ENCODE measurements around the gene MAP10. TPM values are rescaled to one million over a fixed set of nuclear protein-coding genes. Genes with fewer than 3 reads are reported as not detected.

The MAP10 gene
- total RNA-seq, 1 experiment from 2014 or later, result 1.2 TPM

DNA sequence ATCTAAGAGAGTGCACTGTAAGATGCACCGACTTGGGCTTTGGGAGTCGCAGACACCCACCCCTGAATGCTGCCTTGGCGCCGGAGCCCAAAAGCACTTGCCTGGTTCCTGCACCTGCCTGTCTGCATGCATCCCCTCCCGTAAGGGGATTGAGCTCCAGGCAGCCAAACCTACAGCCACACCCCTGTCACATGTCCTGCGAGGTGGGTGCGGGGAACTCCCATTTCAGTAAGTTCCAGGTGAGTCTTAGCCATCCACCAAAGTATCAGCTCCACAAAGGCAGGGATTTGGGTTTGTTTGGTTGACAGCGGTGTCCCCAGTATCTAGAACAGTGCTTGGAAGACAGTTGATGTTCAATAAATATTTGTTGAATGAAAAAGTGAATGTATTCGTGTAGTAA is 31.5 kb upstream of the MAP10 start:
- Histone ChIP-seq H2BK120ac (ENCODE audit: low read depth, low read length, poor library complexity, severe bottlenecking) (no peak overlapping the region), H2BK15ac (ENCODE audit: low read depth, low read length) (no peak overlapping the region), H3K79me1 (ENCODE audit: insufficient read depth, low read depth, low read length, poor library complexity, severe bottlenecking) (no peaks in the 10 kb centered on the region), H3K27ac (ENCODE audit: insufficient read length, low read depth, low read length) (no peak overlapping the region), H3K23ac (ENCODE audit: insufficient read length, low read depth, low read length) (no peak overlapping the region), H3K23me2 (ENCODE audit: insufficient read length, low read depth, low read length, poor library complexity, severe bottlenecking) (no peaks in the 10 kb centered on the region), H3K27me3 (ENCODE audit: insufficient read depth, low read length) (no peaks in the 10 kb centered on the region), H3K56ac (ENCODE audit: insufficient read length, low read depth, low read length) (no peak overlapping the region), H2BK20ac (ENCODE audit: low read depth, low read length, poor library complexity, severe bottlenecking) (no peak overlapping the region), H2BK5ac (ENCODE audit: insufficient read length, low read length) (no peak overlapping the region), H3K4ac (ENCODE audit: low read depth, low read length) (no peak overlapping the region), H4K8ac (replicated peaks; ENCODE audit: insufficient read length, low read depth, low read length) (no peak overlapping the region), H3T11ph (ENCODE audit: low read length) (no peak overlapping the region), H2AFZ (ENCODE audit: low read length) (no peak overlapping the region), H2AK5ac (ENCODE audit: insufficient read length, low read length) (no peak overlapping the region), H4K5ac (ENCODE audit: insufficient read length, low read depth, low read length) (no peak overlapping the region), H3K9me3 (ENCODE audit: control insufficient read depth, low read depth, low read length) (no peaks in the 10 kb centered on the region), H3K14ac (ENCODE audit: insufficient read depth, low read length) (no peak overlapping the region), H3K4me2 (ENCODE audit: insufficient read depth, insufficient read length, low read length) (no peak overlapping the region), H4K91ac (ENCODE audit: insufficient read length, low read depth, low read length) (no peak overlapping the region), H4K20me1 (ENCODE audit: control insufficient read depth, insufficient read depth, insufficient read length) (no peaks in the 10 kb centered on the region), H2BK12ac (ENCODE audit: insufficient read length, low read depth, low read length) (no peak overlapping the region), H3K18ac (ENCODE audit: insufficient read length, low read depth, low read length) (no peak overlapping the region), H3K4me1 (ENCODE audit: insufficient read depth, low read length) (peaks cover 6% of the 10 kb centered on the region; the same call in 1 of the 2 replicates), H3K79me2 (ENCODE audit: insufficient read depth, low read length) (no peaks in the 10 kb centered on the region), H3K9ac (ENCODE audit: extremely low read depth, insufficient read length, low read length) (no peak overlapping the region)
- Mint-ChIP-seq H3K4me1 (peaks cover 23 to 25% of the 10 kb centered on the region in 2 experiments), H3K27me3 (ENCODE audit: low read depth) (peaks cover 11% of the 10 kb centered on the region), H3K36me3 (ENCODE audit: insufficient read depth in 1 of 3, low read depth in 3 of 3) (peaks cover 0 to 6% (median 0%) of the 10 kb centered on the region in 3 experiments; a peak in 3 of 7 replicates), H3K27ac (no peak overlapping the region), H3K4me3 (no peak overlapping the region), H3K9me3 (no peaks in the 10 kb centered on the region; a peak in 1 of 5 replicates)
- DNase-seq, result no peak
- TF ChIP-seq, protein P1, sequence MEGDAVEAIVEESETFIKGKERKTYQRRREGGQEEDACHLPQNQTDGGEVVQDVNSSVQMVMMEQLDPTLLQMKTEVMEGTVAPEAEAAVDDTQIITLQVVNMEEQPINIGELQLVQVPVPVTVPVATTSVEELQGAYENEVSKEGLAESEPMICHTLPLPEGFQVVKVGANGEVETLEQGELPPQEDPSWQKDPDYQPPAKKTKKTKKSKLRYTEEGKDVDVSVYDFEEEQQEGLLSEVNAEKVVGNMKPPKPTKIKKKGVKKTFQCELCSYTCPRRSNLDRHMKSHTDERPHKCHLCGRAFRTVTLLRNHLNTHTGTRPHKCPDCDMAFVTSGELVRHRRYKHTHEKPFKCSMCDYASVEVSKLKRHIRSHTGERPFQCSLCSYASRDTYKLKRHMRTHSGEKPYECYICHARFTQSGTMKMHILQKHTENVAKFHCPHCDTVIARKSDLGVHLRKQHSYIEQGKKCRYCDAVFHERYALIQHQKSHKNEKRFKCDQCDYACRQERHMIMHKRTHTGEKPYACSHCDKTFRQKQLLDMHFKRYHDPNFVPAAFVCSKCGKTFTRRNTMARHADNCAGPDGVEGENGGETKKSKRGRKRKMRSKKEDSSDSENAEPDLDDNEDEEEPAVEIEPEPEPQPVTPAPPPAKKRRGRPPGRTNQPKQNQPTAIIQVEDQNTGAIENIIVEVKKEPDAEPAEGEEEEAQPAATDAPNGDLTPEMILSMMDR (conservative IDR thresholded peaks at IDR 0.05), result no peak
- WGBS (ENCODE audit: extremely low coverage, insufficient read length, low lambda C conversion rate), result no CpG with 5 or more reads among the region's 9 CpGs
